GM12892 (cell line): ENCODE results near the gene CDC14A.

Experiments used
- POLR2A ChIP-seq: IDR thresholded peaks from 2 replicates; pipeline ENCODE4 v1.6.1; 2011; ENCODE audit warnings: low read depth, low read length, control low read depth
- POLR2AphosphoS5 ChIP-seq: IDR thresholded peaks from 2 replicates; pipeline ENCODE4 v1.6.1; 2011; ENCODE audit warnings: low read depth, low read length, control low read depth
- TAF1 ChIP-seq: IDR thresholded peaks from 2 replicates; pipeline ENCODE4 v1.6.1; 2011; ENCODE audit warnings: low read depth, mild to moderate bottlenecking, control low read depth, low read length, borderline replicate concordance

GRCh38 chr1:100387657-100388350, 35.5 kb downstream of the CDC14A start:
- TF ChIP-seq POLR2A, result no peak
- no peak for TF ChIP-seq POLR2AphosphoS5
- TF ChIP-seq TAF1, result no peak
